A549 (cell line): Measurements from ENCODE around the gene MYO7A. TPM values are rescaled to one million over a fixed set of nuclear protein-coding genes. Genes with fewer than 3 reads are reported as not detected.

Experiments used
- ATAC-seq, 2 experiments: fragments of 200-7000 bp in 1 of 2; fragments of >200 bp in 1 of 2; cut with Nextera tagmentation in 1 of 2; cut with Tn5 transposase in 1 of 2; 3 replicates each; pipeline versions ENCODE4 v1.8.0 to v1.9.1; 2018 to 2020; ENCODE audit warnings: mild to moderate bottlenecking in 1 of 2, moderate library complexity in 1 of 2
- CTCF ChIA-PET: fragments of 300-600 bp; sonication (Branson Sonifier 250); formaldehyde crosslinking; extraction: SDS; loops from one replicate; lab custom pipeline; 2021; ENCODE audit warnings: antibody characterized with exemption, inconsistent platforms; lab: Yijun Ruan, JAX
- POLR2A ChIA-PET: fragments of 350-600 bp; formaldehyde crosslinking; extraction: SDS; loops from one replicate; lab custom pipeline; 2021; ENCODE audit warnings: antibody characterized with exemption, inconsistent platforms; lab: Yijun Ruan, JAX
- DNase-seq, 2 experiments: peaks; one replicate each; pipeline versions ENCODE4 v3.0.0 to v3.0.0-alpha.2; 2011 to 2016; ENCODE audit warnings: low read depth in 1 of 2, low spot score in 1 of 2
- FAIRE-seq: peaks from 2 replicates; lab custom pipeline; 2011; peaks lifted over from hg19 to GRCh38; lab: Jason Lieb, UNC
- H3K27ac ChIP-seq, 2 experiments: fragments of >200 bp; sonication (Bioruptor Twin); formaldehyde crosslinking; 3 replicates each; pipeline ENCODE4 v1.5.1; 2016 to 2017
- H3K4me1 ChIP-seq: fragments of >200 bp; sonication (Bioruptor Twin); formaldehyde crosslinking; 3 replicates; pipeline ENCODE4 v1.6.1; 2016
- H3K4me2 ChIP-seq: fragments of >200 bp; sonication (Bioruptor Twin); formaldehyde crosslinking; 3 replicates; pipeline ENCODE4 v1.6.1; 2016
- H3K4me3 ChIP-seq: fragments of >200 bp; sonication (Bioruptor Twin); formaldehyde crosslinking; 3 replicates; pipeline ENCODE4 v1.5.1; 2016
- H3K9me3 ChIP-seq: fragments of >200 bp; sonication (Bioruptor Twin); formaldehyde crosslinking; 3 replicates; pipeline ENCODE4 v1.6.1; 2016
- CBX2 ChIP-seq: fragments of 200-600 bp; sonication (generic); IDR thresholded peaks from 2 replicates; pipeline ENCODE4 v1.6.1; 2016; ENCODE audit warnings: low read depth, mild to moderate bottlenecking, borderline replicate concordance
- CBX8 ChIP-seq: fragments of 200-600 bp; sonication (generic); IDR thresholded peaks from 2 replicates; pipeline ENCODE4 v1.6.1; 2016
- CEBPB ChIP-seq, 2 experiments: fragments of >200 bp in 1 of 2; sonication (Bioruptor Twin) in 1 of 2; formaldehyde crosslinking in 1 of 2; IDR thresholded peaks; 2 replicates each; pipeline ENCODE4 v1.6.1; 2012 to 2016
- CHD4 ChIP-seq: fragments of 200-600 bp; sonication (generic); IDR thresholded peaks from 2 replicates; pipeline ENCODE4 v1.6.1; 2016; ENCODE audit warnings: antibody characterized with exemption, mild to moderate bottlenecking, borderline replicate concordance
- EHF ChIP-seq: fragments of 250-450 bp; sonication (Bioruptor Pico); IDR thresholded peaks from 2 replicates; pipeline ENCODE4 v1.5.0; 2020; ENCODE audit warnings: mild to moderate bottlenecking
- EP300 ChIP-seq, 2 experiments: fragments of >200 bp; sonication (Bioruptor Twin); formaldehyde crosslinking; IDR thresholded peaks; 2 replicates in 1 of 2; 3 replicates in 1 of 2; pipeline ENCODE4 v1.6.1; 2016 to 2017
- JUN ChIP-seq, 2 experiments: fragments of >200 bp; sonication (Bioruptor Twin); formaldehyde crosslinking; IDR thresholded peaks; 2 replicates in 1 of 2; 3 replicates in 1 of 2; pipeline ENCODE4 v1.6.1; 2016 to 2017
- KDM1A ChIP-seq: fragments of 200-600 bp; sonication (generic); IDR thresholded peaks from 2 replicates; pipeline ENCODE4 v1.6.1; 2016; ENCODE audit warnings: low read depth, mild to moderate bottlenecking
- MAFK ChIP-seq: fragments of 450-650 bp; IDR thresholded peaks from 2 replicates; pipeline ENCODE4 v1.6.1; 2014; ENCODE audit not compliant: partially characterized antibody
- NPAS2 ChIP-seq: fragments of 250-450 bp; sonication (Bioruptor Pico); IDR thresholded peaks from 2 replicates; pipeline ENCODE4 v1.8.0; 2022; ENCODE audit warnings: mild to moderate bottlenecking, moderate library complexity, borderline replicate concordance
- RAD21 ChIP-seq, 2 experiments: fragments of >200 bp in 1 of 2; sonication (Bioruptor Twin) in 1 of 2; formaldehyde crosslinking in 1 of 2; IDR thresholded peaks in 1 of 2; conservative IDR thresholded peaks in 1 of 2; 2 replicates in 1 of 2; 3 replicates in 1 of 2; pipeline ENCODE4 v1.6.1; 2012 to 2018; ENCODE audit warnings: inconsistent platforms in 1 of 2
- RARB ChIP-seq: fragments of 250-450 bp; sonication (Bioruptor Pico); IDR thresholded peaks from 2 replicates; pipeline ENCODE4 v1.8.0; 2021; ENCODE audit warnings: mild to moderate bottlenecking, moderate library complexity
- SMC3 ChIP-seq: fragments of >200 bp; sonication (Bioruptor Twin); formaldehyde crosslinking; IDR thresholded peaks from 3 replicates; pipeline ENCODE4 v1.6.1; 2018; ENCODE audit warnings: inconsistent platforms
- ZFP36 ChIP-seq: fragments of 450-650 bp; IDR thresholded peaks from 2 replicates; pipeline ENCODE4 v1.6.1; 2014; ENCODE audit warnings: borderline replicate concordance; ENCODE audit not compliant: partially characterized antibody
- ZNF302 ChIP-seq: fragments of 250-450 bp; sonication (Bioruptor Pico); IDR thresholded peaks from 2 replicates; pipeline ENCODE4 v1.9.0; 2021; ENCODE audit warnings: inconsistent platforms, mild to moderate bottlenecking, moderate library complexity
- WGBS: methylation state at CpG from one replicate; pipeline ENCODE4 v1.1.6; 2017; ENCODE audit errors: missing lambda C conversion rate; 5-methylcytosine and 5-hydroxymethylcytosine counted together
- polyA plus RNA-seq, 4 experiments: library from polyadenylated mRNA; depleted of rRNA in 3 of 4; stranded (reverse); fragments of >200 nt; fragmentation: RNase III in 1 of 4; extraction: RNeasy Plus Mini Kit Qiagen cat#74134 plus additional on column Dnase treatment in 1 of 4; gene quantifications; 2 replicates in 3 of 4; 3 replicates in 1 of 4; pipeline ENCODE4 v1.2.3, GENCODE V29; 2011 to 2017
- TF ChIP-seq, protein P1 (sequence below): fragments of >200 bp; sonication (Bioruptor Twin); formaldehyde crosslinking; IDR thresholded peaks from 3 replicates; pipeline ENCODE4 v1.5.1; 2016

The MYO7A gene
- polyA plus RNA-seq, 2 of the 4 experiments (the other 2 are of a cell fraction) = 1.7 to 2.1 TPM

DNA sequence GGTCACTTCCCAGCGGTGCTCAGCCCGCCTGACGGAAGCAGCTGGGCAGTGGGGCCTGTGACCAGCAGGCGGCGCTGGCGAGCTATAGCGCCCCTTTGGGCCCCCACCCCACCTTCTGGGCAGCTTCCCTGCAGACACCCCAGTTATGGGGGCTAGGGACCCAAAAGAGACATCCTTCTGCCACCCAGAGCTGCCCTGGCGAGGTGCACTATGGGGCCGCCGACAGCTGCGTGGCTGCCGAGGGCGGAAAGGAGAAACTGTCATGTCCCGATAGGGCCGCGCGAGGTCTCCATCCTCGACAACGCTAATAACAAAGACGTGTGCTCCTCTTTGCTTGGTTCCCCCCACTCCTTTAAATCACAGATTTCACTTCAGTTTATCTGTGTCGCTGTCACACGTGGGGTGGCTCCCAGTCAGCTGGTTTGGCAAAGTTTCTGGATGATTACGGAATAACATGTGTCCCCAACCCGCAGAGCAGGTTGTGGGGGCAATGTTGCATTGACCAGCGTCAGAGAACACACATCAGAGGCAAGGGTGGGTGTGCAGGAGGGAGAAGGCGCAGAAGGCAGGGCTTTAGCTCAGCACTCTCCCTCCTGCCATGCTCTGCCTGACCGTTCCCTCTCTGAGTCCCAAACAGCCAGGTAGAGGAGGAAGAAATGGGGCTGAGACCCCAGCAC lies 673 bp upstream of the MYO7A start (continued):
- TF ChIP-seq, protein P1, sequence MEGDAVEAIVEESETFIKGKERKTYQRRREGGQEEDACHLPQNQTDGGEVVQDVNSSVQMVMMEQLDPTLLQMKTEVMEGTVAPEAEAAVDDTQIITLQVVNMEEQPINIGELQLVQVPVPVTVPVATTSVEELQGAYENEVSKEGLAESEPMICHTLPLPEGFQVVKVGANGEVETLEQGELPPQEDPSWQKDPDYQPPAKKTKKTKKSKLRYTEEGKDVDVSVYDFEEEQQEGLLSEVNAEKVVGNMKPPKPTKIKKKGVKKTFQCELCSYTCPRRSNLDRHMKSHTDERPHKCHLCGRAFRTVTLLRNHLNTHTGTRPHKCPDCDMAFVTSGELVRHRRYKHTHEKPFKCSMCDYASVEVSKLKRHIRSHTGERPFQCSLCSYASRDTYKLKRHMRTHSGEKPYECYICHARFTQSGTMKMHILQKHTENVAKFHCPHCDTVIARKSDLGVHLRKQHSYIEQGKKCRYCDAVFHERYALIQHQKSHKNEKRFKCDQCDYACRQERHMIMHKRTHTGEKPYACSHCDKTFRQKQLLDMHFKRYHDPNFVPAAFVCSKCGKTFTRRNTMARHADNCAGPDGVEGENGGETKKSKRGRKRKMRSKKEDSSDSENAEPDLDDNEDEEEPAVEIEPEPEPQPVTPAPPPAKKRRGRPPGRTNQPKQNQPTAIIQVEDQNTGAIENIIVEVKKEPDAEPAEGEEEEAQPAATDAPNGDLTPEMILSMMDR = peak; percentile 99
- TF ChIP-seq CHD4 (no peak), RAD21 (conservative IDR thresholded peaks at IDR 0.05 in 1 of 2, IDR thresholded peaks at IDR 0.05 in 1 of 2) (peak; percentile 69 to 86), RARB (CRISPR knock-in tag) (no peak), EP300 (IDR thresholded peaks at IDR 0.05) (no peak), NPAS2 (CRISPR knock-in tag) (no peak), ZNF302 (CRISPR knock-in tag) (no peak), CEBPB (IDR thresholded peaks at IDR 0.05) (no peak)

DNA sequence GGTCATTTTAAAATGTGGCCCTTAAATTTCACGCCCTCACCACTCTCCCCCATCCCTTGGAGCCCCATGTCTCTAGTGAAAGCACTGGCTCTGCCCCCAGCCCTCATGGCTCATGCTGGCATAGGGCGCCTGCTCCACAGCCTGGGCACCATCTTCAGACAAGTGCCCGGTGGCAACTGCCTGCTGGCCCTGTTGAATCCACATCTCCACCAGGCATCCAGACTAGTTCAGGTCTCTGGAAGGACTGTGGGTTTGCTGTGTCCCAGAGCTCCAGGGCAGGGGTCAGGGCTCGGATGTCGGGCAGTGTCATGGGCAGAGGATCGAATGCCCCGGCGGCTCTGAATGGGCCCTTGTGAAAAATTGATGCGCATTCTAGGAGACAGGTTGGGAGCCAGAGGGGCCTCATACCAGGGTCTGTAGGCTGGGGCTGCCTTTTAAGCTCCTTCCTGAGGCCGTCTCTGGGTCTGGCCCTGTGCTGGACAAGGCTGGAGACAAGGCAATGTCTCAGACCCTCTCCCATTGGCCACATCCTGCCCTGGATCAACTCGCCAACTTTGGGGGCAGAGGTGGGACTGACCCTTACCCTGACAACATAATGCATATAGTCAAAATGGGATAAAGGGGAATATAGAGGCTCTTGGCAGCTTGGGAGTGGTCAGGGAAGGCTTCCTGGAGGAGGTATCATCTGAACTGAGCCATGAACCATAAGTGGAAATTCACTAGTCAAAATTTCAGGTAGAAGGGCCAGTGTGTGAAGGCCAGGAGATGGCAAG lies 1.2 kb downstream of the MYO7A start:
- ChIA-PET CTCF (interaction anchor here (1.4 to 8.3 kb wide), 7 partner anchors 11 to 491 kb away, joined by 3 to 161 read pairs (median 35); no protein-coding TSS in a partner anchor), POLR2A (no interaction called here)
- Histone ChIP-seq H3K9me3 (no peaks in the 10 kb centered on the region), H3K27ac (no peak overlapping the region), H3K4me2 (no peak overlapping the region), H3K4me1 (no peaks in the 10 kb centered on the region), H3K4me3 (no peak overlapping the region)
- FAIRE-seq (no peak), ATAC-seq (no peak), DNase-seq (no peak)
- no peak for TF ChIP-seq CBX2
- no peak for TF ChIP-seq CBX8
- no peak for TF ChIP-seq EHF (CRISPR knock-in tag)
- no peak for TF ChIP-seq JUN (IDR thresholded peaks at IDR 0.05)
- no peak for TF ChIP-seq MAFK
- no peak for TF ChIP-seq KDM1A
- peak; percentile 85 for TF ChIP-seq ZFP36
- no peak for TF ChIP-seq SMC3
- 76% methylated on average over 9 of the region's 11 CpGs for WGBS

DNA sequence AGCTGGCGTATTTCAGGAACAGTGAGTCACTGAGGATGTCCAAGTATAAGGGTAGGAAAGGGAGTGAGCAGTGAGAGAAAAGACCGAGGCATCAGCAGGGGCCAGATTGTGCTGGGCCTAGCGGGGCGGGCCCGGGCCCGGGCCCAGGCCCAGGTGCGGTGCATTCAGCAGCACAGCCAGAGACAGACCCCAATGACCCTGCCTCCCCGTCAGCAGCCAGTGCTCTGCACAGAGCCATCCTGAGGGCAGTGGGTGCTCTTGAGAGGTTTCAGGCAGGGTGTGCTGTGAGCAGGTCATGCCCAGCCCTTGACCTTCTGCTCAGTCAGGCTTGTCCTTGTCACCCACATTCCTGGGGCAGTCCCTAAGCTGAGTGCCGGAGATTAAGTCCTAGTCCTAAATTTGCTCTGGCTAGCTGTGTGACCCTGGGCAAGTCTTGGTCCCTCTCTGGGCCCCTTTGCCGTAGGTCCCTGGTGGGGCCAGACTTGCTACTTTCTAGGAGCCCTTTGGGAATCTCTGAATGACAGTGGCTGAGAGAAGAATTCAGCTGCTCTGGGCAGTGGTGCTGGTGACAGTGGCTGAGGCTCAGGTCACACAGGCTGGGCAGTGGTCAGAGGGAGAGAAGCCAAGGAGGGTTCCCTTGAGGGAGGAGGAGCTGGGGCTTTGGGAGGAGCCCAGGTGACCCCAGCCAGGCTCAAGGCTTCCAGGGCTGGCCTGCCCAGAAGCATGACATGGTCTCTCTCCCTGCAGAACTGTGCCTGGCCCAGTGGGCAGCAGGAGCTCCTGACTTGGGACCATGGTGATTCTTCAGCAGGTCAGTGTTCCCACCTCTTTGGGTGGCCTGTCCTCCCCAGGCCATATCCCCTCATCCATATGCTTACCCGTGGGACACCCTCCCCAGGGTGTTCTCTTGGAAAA lies 2.1 kb downstream of the MYO7A start:
- no peak overlapping the region for H3K4me2 ChIP-seq
- H3K9me3 ChIP-seq = no peaks in the 10 kb centered on the region
- 77% methylated on average over 10 of the region's 11 CpGs for WGBS
- ATAC-seq (no peak), FAIRE-seq (no peak), DNase-seq (no peak)
- TF ChIP-seq CHD4 = no peak
- no peaks in the 10 kb centered on the region for H3K4me1 ChIP-seq
- H3K27ac ChIP-seq = no peak overlapping the region
- ChIA-PET CTCF (interaction anchor here (0.8 to 8.3 kb wide), 9 partner anchors 8 to 83 kb away, joined by 3 to 161 read pairs (median 5); no protein-coding TSS in a partner anchor), POLR2A (no interaction called here)
- no peak overlapping the region for H3K4me3 ChIP-seq
